ENCODE results near the gene DPY19L1.

DNA sequence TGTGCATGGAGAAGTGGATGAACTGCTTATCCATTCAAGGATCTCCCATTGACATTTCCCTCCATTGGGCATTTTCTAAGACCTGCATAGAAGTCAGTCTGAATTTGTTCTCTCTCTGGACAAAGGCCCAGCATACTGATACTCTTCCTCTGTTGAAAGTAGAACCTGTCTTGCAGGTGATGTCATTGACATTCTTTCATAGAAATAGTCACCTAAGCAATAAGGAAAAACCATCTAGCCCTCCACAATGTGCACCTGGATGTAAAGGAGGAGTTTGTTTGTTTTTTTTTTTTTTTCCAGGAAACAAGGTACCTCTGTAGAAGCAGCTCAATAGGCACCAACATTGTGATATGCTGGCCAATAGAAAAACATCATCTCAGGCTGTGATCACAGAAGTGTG is 150.4 kb downstream of the DPY19L1 start:
- TF ChIP-seq, protein P1, sequence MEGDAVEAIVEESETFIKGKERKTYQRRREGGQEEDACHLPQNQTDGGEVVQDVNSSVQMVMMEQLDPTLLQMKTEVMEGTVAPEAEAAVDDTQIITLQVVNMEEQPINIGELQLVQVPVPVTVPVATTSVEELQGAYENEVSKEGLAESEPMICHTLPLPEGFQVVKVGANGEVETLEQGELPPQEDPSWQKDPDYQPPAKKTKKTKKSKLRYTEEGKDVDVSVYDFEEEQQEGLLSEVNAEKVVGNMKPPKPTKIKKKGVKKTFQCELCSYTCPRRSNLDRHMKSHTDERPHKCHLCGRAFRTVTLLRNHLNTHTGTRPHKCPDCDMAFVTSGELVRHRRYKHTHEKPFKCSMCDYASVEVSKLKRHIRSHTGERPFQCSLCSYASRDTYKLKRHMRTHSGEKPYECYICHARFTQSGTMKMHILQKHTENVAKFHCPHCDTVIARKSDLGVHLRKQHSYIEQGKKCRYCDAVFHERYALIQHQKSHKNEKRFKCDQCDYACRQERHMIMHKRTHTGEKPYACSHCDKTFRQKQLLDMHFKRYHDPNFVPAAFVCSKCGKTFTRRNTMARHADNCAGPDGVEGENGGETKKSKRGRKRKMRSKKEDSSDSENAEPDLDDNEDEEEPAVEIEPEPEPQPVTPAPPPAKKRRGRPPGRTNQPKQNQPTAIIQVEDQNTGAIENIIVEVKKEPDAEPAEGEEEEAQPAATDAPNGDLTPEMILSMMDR (IDR thresholded peaks at IDR 0.05; ENCODE audit: low read depth, low read length, poor library complexity, severe bottlenecking): no peak
- no peak for TF ChIP-seq EZH2phosphoT487 (IDR thresholded peaks at IDR 0.05; ENCODE audit: borderline replicate concordance, low read length)
